ENCODE data around the gene NUP62.

GRCh38 chr19:49884760-49885159 is 44.5 kb downstream of the NUP62 start:
- no peak for TF ChIP-seq CTCF (IDR thresholded peaks at IDR 0.05)
- no peak for TF ChIP-seq POLR2A (IDR thresholded peaks at IDR 0.05)
